ENCODE measurements around the gene TMEM145.

TMEM145 gene

GRCh38 chr19:42290136-42290522, 23.0 kb upstream of the TMEM145 start:
- FAIRE-seq, result no peak

GRCh38 chr19:42290523-42291434, 22.3 kb upstream of the TMEM145 start:
- no peak for FAIRE-seq

DNA sequence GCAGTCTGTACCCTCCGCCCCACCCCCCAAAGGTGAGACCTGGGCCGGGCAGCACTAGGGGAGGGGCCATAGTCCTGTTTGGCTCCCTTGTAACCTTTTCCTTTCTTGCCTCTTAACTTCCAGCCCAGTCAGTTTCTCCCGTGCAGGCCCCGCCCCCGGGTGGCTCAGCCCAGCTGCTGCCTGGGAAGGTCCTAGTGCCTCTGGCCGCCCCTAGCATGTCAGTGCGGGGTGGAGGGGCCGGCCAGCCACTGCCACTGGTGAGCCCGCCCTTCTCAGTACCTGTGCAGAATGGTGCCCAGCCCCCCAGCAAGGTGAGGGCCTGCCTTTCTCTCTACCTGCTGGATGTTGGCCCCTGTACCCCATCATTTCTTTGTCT, 21.7 kb upstream of the TMEM145 start:
- FAIRE-seq, result peak; percentile 81

DNA sequence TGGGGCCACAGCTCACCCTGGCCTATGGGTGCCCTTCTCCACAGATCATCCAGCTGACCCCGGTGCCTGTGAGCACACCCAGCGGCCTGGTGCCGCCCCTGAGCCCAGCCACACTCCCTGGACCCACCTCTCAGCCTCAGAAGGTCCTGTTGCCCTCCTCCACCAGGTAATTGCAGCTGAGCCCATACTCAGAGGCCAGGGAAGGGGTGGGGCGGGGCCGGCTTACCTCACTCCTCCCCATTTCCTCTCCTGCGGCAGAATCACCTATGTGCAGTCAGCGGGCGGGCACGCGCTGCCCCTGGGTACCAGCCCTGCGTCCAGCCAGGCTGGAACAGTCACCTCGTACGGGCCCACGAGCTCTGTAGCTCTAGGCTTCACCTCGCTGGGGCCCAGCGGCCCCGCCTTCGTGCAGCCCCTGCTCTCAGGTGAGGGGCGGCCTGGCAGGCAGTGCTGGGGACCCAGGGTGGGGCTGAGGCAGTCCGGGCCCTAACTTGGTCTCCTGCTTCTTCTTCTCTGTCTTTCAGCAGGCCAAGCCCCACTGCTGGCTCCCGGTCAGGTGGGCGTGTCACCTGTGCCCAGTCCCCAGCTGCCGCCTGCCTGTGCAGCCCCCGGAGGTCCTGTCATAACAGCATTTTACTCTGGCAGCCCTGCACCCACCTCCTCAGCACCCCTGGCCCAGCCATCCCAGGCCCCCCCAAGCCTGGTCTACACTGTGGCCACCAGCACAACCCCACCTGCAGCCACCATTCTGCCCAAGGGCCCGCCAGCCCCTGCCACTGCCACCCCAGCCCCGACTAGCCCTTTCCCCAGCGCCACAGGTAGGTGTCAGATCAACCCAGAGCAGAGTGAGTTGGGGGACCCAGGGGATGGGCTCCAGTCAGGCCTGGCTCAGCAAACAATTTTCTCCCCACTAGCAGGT, 20.8 kb upstream of the TMEM145 start:
- FAIRE-seq, result no peak

GRCh38 chr19:42292963-42293362, 20.1 kb upstream of the TMEM145 start:
- no peak for FAIRE-seq

GRCh38 chr19:42293540-42293939, 19.6 kb upstream of the TMEM145 start:
- no peak for FAIRE-seq

GRCh38 chr19:42293948-42294347, 19.2 kb upstream of the TMEM145 start:
- no peak for FAIRE-seq

DNA sequence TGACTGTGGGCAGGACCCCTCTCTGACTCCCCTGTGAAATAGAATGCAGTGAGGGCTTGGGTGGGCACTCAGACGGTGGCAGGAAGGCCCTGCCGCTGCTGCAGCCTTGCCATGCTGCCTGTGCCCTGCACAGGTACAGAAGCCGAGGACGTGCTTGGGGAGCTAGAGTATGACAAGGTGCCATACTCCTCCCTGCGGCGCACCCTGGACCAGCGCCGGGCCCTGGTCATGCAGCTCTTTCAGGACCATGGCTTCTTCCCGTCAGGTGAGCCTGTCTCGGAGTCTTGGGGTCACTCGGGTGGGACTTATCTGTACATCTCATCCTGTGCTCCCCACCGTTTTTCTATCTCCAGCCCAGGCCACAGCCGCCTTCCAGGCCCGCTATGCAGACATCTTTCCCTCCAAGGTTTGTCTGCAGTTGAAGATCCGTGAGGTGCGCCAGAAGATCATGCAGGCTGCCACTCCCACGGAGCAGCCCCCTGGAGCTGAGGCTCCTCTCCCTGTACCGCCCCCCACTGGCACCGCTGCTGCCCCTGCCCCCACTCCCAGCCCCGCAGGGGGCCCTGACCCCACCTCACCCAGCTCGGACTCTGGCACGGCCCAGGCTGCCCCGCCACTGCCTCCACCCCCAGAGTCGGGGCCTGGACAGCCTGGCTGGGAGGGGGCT, 18.5 kb upstream of the TMEM145 start:
- FAIRE-seq, result no peak

DNA sequence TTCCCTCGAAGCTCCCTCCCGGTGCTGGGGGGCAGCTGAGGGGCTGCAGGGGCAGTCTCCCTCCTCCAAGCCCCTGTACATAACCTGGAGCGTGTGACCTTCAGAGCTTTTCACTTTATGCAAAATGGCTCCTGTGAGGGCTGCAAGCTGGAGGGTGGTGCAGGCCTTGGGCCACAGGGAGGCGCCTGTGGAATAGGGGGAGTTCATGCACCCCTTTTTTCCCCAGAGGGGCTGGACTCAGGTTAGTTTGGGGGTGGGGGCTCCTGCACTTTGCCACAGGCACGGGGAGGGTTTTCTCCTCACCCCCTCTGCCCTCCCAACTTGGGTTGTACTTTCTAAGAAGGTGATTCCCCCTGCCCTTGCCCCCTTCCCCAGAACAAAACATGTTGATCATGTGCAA, 17.8 kb upstream of the TMEM145 start:
- FAIRE-seq, result no peak

DNA sequence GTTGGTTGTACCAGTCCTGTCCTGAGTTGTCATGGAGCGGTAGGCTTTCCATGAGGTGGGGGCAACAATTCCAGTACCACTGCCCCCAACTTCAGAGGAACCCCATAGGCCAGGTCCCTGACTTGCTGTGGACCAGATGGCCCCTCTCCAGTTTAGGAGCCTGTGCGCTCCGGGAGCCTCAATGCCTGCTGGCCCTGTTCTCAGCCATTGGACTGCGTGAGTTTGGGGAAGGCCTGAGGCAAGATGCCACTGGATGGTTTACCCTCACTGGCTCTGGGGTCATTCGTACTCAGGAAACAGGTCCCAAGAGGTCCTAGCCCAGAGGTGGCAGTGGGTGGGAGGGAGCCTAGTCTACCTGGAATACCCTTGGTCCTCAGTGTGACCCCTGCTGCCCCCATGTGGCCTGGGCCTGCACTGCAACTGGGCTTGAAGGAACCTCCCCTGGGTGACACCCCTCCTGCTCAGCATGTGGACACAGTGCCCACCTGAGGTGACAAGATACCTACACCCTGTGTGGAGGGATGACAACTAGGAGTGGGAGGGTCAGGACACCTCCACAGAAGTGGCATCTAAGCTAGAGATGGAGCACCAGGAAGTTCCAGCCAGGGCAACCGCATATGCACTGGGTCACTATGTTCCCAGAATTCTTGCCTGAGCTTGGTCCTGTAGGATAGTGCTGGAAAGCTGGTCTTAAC, 17.1 kb upstream of the TMEM145 start:
- no peak for FAIRE-seq

DNA sequence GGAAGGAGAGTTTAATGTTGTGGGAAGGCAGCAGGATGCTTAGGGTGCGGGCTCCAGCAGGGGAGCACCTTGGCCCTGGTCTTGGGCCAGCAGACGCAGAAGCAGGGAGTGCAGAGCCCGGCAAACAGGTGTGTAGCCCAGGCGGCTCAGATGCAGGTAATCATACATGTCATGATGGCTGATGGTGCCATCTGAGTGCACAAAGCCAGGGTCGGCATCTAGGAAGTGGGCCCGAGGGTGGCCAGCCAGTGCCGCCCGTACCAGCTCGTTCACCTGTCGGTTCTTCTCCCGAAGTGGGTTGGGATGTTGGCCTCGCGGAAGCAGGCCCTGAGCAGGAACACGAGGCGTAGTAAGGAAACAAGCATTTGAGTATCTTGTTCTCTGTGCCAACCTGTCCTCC, 16.1 kb upstream of the TMEM145 start:
- FAIRE-seq, result no peak

DNA sequence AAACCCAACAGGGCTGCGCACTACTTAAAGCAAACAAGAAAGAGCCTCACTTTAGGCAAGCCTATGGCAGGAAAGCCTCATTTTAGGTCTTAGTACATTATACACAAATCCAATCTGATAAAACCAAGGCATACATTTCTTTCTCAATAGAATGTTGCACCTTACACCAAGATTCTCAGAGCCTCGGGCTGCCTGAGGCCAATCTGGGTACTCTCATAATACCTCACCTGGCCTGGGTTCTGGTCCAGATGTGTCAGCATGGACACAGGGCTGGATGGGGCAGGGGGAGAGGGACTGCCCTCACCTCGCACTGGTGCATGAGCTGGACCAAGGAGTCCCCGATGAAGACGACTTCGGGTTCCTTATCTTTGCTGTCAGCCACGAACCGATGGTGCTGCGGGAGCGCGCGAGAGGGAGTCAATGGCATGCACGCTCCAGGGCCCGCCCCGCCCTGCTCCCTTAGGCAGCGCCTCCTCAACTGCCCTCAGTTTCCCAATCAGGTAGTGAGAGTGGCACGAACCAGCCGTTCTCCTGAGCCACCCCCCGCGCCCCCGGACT, 11.4 kb upstream of the TMEM145 start, which contains the start of gene PRR19:
Gene PRR19, plus strand, starts transcription at position 487 of the 558 bp plus-strand sequence. CDS start 7,453 bp downstream, outside the sequence.
- no peak for FAIRE-seq

DNA sequence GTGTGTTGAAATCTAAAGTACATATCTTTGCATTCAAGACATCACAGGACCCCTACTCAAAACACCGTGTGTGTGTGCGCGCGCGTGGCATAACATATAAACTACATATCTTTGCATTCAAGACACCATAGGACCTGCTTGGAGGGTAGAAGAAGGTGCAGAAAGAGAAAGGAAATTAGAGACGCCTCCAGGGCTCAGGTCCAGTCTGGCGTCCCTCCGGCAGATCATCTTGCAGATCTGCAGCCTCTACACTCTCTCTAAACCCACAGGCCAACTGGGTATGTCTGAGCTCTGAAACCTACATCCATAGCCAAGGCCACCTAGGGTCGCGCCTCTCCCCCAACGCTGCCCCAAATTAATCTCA, 10.0 kb upstream of the TMEM145 start:
- no peak for FAIRE-seq

- FAIRE-seq, result no peak
Measured at GRCh38 chr19:42303876-42304275, 9.2 kb upstream of the TMEM145 start.

DNA sequence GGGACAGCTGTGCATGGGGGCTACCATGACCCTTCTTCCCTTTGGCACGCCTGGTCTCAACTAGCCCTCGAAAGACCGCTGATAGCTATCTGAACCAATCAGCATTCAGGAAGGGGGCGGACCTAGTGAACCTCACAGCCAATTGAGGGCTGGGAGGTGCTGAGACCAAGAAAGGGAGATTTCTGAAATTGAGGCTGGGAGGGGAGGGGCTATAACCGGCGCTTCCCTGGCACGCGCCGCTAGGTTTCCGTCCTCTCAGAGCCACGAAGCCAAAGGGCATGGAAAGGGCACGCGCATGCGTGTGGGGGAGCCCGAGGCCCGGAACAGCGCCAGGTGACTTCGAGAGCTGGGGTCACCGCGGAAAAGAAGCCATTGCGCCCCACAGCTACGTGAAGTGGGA, 6.5 kb upstream of the TMEM145 start:
- FAIRE-seq, result no peak

- no peak for FAIRE-seq
Measured at GRCh38 chr19:42309686-42310085, 3.4 kb upstream of the TMEM145 start.

- FAIRE-seq, result no peak
Measured at GRCh38 chr19:42311657-42312056, 1.5 kb upstream of the TMEM145 start.

DNA sequence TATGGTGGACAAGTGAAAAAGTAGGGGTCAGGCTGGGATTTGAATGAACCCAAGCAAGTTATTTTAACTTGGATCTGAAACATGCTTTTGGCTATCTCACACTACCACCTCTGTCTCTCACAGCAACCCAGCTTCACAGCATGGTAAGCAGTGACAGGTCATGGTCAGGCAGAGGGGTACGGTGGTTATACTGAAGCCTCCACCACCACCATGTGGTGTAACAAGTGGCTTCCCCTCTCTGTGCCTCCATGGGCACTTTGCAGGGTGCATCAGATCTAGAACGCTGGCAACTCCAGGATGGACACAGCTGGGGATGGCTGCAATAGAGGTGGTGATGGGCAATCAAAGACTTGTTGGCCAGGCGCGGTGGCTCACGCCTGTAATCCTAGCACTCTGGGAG, 739 bp upstream of the TMEM145 start:
- FAIRE-seq, result no peak

DNA sequence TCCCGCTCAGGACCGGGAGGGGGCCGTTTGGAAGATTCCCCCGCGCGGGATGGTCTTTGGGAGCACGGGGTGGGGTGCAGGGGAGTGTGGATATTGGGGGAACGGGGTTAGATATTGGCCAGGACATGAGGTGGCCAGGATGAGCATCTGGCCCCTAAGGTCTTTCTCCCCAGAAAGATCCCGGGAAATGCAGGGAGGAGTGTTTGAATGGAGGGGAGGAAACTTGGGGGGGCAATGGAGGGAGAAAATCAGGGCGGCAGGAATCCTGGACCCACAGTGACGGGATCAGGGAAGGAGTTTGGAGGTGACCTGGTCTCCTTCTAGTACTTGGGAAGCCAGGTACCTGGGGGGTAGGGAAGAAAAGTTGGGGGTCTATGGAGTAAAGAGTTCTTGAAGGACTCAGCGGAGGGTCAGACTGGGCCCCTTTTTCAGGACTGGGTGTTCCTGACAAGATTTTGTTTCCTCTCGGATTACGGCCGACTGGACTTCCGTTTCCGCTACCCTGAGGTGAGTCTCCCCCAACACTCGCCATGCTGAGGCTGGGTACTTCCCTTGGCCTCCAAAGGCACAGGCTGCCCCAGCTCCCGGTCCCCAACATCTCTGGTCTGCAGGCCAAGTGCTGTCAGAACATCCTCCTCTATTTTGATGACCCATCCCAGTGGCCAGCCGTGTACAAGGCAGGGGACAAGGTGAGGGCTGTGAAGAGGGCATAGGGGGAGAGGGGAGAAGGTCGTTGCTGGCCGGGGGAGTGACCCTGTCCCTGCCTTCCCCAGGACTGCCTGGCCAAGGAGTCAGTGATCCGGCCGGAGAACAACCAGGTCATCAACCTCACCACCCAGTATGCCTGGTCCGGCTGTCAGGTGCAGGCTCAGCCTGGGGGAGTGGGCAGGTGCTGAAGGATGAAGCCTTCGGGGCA, 989 bp downstream of the TMEM145 start:
- FAIRE-seq, result no peak

DNA sequence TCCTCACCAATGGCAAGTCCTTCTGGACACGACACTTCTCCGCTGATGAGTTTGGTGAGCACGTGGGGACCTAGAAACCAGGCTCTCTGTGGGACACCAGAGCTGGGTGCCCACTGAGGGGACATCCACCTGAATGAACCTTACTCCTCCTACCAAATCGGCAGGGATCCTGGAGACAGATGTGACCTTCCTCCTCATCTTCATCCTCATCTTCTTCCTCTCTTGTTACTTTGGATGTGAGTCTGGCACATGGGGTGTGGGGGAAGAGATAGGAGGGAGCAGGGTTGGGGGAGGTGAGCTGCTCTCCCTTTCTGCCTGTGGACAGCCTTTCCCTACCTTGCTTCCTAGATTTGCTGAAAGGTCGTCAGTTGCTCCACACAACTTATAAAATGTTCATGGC, 1.9 kb downstream of the TMEM145 start:
- FAIRE-seq, result no peak
